Breast epithelium (tissue), 4 donors: ENCODE results near the gene SDC4. TPM values are rescaled to one million over a fixed set of nuclear protein-coding genes. Genes with fewer than 3 reads are reported as not detected.
A peak's percentile ranks its signal among the peaks of the same experiment; 100 is the strongest.

Experiments used
- DNase-seq, 2 donors: peaks; one replicate each; pipeline ENCODE4 v3.0.0-alpha.2; 2019; ENCODE audit warnings: low spot score in 2 of 2
- H3K27ac ChIP-seq, 2 donors: fragments of 200-600 bp; sonication (generic) in 1 of 2; one replicate each; pipeline ENCODE4 v1.5.1; 2016 to 2019; ENCODE audit warnings: mild to moderate bottlenecking in 1 of 2
- H3K27me3 ChIP-seq, 2 donors: fragments of 200-600 bp; sonication (generic) in 1 of 2; one replicate each; pipeline versions ENCODE4 v1.5.1 to v1.6.0; 2017 to 2019; ENCODE audit warnings: control low read depth in 1 of 2, mild to moderate bottlenecking in 1 of 2
- H3K36me3 ChIP-seq: fragments of 200-600 bp; one replicate; pipeline ENCODE4 v1.5.1; 2019
- H3K4me1 ChIP-seq, 2 donors: fragments of 200-600 bp; sonication (generic); one replicate each; pipeline ENCODE4 v1.5.1; 2016 to 2019; ENCODE audit warnings: control low read depth in 1 of 2
- H3K4me3 ChIP-seq, 3 donors: fragments of 200-600 bp; sonication (generic); 1 replicate in 2 of 3; 2 replicates in 1 of 3; pipeline ENCODE4 v1.5.1; 2016 to 2019; ENCODE audit warnings: mild to moderate bottlenecking in 3 of 3, moderate library complexity in 2 of 3
- H3K9me3 ChIP-seq, 2 donors: fragments of 200-600 bp; sonication (generic) in 1 of 2; one replicate each; pipeline ENCODE4 v1.5.1; 2016 to 2019; ENCODE audit warnings: control low read depth in 1 of 2
- POLR2A ChIP-seq: fragments of 450-650 bp; IDR thresholded peaks from one replicate; pipeline ENCODE4 v1.6.1; 2016; ENCODE audit warnings: antibody characterized with exemption, mild to moderate bottlenecking, moderate library complexity
- POLR2AphosphoS5 ChIP-seq, 3 donors: sonication (generic); formaldehyde crosslinking; IDR thresholded peaks; one replicate each; pipeline ENCODE4 v1.6.1; 2017; ENCODE audit warnings: antibody characterized with exemption in 3 of 3
- intact Hi-C: fragments of 100-400 bp; cut with DNase I; formaldehyde crosslinking; loops from one replicate; pipeline ENCODE4 v1.15.1; 2023; ENCODE audit warnings: low total_unique reads
- total RNA-seq, 3 donors: library from RNA; depleted of rRNA; stranded (reverse); fragments of >200 nt; gene quantifications; one replicate each; pipeline ENCODE4 v1.1.0, GENCODE V29; 2016
- TF ChIP-seq, protein P1 (sequence below), 3 donors: fragments of 450-650 bp; IDR thresholded peaks; one replicate each; pipeline ENCODE4 v1.5.1; 2016 to 2017; ENCODE audit warnings: antibody characterized with exemption in 3 of 3, mild to moderate bottlenecking in 3 of 3, moderate library complexity in 3 of 3

SDC4 gene
- total RNA-seq, 3 donors from 2014 or later: 29.4 to 337 (median 121) TPM

DNA sequence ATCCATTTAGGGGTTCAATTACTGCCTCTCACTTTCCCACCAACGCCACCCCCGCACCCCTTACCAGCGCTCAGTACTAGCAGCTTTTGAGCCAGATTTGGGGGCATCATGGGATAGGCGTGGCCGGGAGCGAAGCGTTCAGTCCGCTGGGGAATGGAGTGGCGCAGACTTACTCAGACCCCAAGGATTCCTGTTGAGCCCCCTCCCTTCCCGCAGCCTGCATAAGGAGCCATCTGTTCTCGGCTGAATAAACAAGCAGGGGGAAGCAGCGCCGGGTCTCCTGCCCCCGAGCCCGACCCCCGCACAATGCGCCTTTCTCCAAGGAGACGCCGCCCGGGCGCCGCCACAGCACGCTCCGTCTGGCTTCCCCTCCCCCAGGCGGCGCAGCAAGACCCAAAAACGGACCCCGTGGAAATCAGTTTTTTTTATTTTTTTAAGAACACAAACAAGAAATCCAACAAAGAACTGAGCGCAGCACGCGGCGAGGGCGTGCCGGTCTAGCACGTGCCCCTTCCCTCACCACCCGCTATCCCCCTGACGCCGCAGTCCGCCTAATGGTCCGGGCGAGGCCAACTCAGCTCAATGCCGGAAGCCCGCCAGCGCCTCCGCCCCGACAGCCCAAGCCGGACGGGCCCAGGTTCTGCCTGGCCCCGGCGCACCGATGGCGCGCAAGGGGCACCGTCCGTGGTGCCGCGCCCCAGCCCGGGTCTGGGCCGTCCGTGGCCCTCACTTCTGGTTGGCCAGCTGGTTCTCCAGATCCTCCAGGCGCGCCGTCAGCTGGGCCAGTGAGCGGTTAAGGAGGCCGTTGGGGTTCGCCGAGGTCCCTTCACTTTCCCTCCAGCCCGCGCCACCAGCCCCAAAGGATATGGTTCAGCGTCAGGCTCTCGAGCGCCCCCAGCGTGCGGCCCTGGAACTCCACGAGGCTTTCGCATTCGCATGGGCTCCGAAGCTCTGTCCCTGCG lies 54.9 kb downstream of the SDC4 start:
- no peaks in the 10 kb centered on the region for H3K9me3 ChIP-seq
- H3K4me3 ChIP-seq: peak overlapping the region; percentile 48 to 74 (median 57)
- no peaks in the 10 kb centered on the region for H3K36me3 ChIP-seq
- TF ChIP-seq, protein P1, sequence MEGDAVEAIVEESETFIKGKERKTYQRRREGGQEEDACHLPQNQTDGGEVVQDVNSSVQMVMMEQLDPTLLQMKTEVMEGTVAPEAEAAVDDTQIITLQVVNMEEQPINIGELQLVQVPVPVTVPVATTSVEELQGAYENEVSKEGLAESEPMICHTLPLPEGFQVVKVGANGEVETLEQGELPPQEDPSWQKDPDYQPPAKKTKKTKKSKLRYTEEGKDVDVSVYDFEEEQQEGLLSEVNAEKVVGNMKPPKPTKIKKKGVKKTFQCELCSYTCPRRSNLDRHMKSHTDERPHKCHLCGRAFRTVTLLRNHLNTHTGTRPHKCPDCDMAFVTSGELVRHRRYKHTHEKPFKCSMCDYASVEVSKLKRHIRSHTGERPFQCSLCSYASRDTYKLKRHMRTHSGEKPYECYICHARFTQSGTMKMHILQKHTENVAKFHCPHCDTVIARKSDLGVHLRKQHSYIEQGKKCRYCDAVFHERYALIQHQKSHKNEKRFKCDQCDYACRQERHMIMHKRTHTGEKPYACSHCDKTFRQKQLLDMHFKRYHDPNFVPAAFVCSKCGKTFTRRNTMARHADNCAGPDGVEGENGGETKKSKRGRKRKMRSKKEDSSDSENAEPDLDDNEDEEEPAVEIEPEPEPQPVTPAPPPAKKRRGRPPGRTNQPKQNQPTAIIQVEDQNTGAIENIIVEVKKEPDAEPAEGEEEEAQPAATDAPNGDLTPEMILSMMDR (IDR thresholded peaks at IDR 0.05): peak; percentile 86 to 88 (median 87)
- TF ChIP-seq POLR2AphosphoS5 (IDR thresholded peaks at IDR 0.05): peak in 1 of 3 donors; percentile 42
- no peak for TF ChIP-seq POLR2A
- H3K27me3 ChIP-seq: peaks cover 0 to 3% of the 10 kb centered on the region in 2 donors
- H3K27ac ChIP-seq: peak overlapping the region; percentile 45
- intact Hi-C loops: no loop called here
- DNase-seq: peak; percentile 51 to 85
- no peaks in the 10 kb centered on the region for H3K4me1 ChIP-seq

DNA sequence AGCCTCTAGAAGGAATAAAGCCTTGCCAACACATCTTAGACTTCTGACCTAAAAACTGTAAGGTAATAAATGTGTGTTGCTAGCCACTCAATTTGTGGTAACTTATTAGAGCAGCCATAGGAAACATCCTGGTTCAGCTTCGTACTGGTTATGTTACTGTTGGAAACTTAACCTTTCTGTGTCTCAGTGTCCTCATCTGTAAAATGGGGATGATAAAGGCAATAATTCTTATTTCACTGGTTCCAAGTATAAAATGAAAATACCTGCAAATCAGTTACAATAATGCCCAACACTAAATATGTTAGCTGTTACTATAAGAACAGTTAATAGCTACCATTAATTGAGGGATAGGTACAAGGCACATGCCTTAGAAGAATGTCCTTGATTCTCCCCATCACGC lies 55.9 kb downstream of the SDC4 start:
- Histone ChIP-seq H3K27ac (no peak overlapping the region), H3K27me3 (peaks cover 0 to 3% of the 10 kb centered on the region in 2 donors), H3K4me1 (no peaks in the 10 kb centered on the region), H3K4me3 (no peak overlapping the region), H3K36me3 (no peaks in the 10 kb centered on the region), H3K9me3 (no peaks in the 10 kb centered on the region)
- intact Hi-C loops: no loop called here
- TF ChIP-seq POLR2A (no peak), POLR2AphosphoS5 (IDR thresholded peaks at IDR 0.05) (no peak)
- TF ChIP-seq, protein P1 (IDR thresholded peaks at IDR 0.05): no peak
- no peak for DNase-seq

DNA sequence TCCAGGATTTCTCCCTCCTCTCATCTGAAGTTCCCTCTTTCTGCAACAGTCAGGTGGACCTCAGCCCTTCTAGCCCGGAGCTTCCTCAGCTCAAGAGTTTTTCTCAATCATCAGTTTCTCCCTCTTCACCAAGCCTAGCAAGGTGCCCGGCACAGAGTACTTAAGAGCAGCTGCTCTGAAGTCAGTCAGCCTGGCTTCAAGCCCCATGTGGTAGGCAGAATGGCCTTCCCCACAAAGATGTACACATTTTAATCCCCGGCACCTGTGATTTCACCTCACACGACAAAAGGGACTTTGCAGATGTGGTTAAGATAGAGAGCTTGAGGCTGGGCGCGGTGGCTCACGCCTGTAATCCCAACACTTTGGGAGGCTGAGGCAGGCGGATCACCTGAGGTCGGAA lies 56.7 kb downstream of the SDC4 start:
- H3K27me3 ChIP-seq: no peaks in the 10 kb centered on the region
- no peaks in the 10 kb centered on the region for H3K9me3 ChIP-seq
- intact Hi-C loops: no loop called here
- H3K4me1 ChIP-seq: no peaks in the 10 kb centered on the region
- H3K27ac ChIP-seq: no peak overlapping the region
- no peaks in the 10 kb centered on the region for H3K36me3 ChIP-seq
- no peak overlapping the region for H3K4me3 ChIP-seq
- no peak for DNase-seq
- no peak for TF ChIP-seq POLR2AphosphoS5 (IDR thresholded peaks at IDR 0.05)
- TF ChIP-seq POLR2A: no peak
- TF ChIP-seq, protein P1 (IDR thresholded peaks at IDR 0.05): no peak

- TF ChIP-seq POLR2A (no peak), POLR2AphosphoS5 (IDR thresholded peaks at IDR 0.05) (no peak)
- TF ChIP-seq, protein P1 (IDR thresholded peaks at IDR 0.05): peak; percentile 45 to 92 (median 88)
- H3K27ac ChIP-seq: no peak overlapping the region
- no peaks in the 10 kb centered on the region for H3K27me3 ChIP-seq
Measured at GRCh38 chr20:45290677-45291355, 57.4 kb downstream of the SDC4 start.

More at GRCh38 chr20:45290677-45291355, 57.4 kb downstream of the SDC4 start:
- H3K4me1 ChIP-seq: no peaks in the 10 kb centered on the region
- no peaks in the 10 kb centered on the region for H3K36me3 ChIP-seq
- no peaks in the 10 kb centered on the region for H3K9me3 ChIP-seq
- DNase-seq: peak; percentile 60 to 75
- intact Hi-C loops: no loop called here
- no peak overlapping the region for H3K4me3 ChIP-seq
